CD4-positive, CD25-positive, alpha-beta regulatory T cell (primary cell): Measurements from ENCODE around the gene HNRNPDL. TPM values are rescaled to one million over a fixed set of nuclear protein-coding genes. Genes with fewer than 3 reads are reported as not detected.
"Not testable (repeated sequence)": the region's sequence is repeated elsewhere in the genome, so short reads cannot be mapped to it uniquely, and the experiment has no call there.

ENCODE experiments used
- ATAC-seq, 2 donors: fragments of 150-1000 bp; cut with Tn5 transposase; one replicate each; pipeline ENCODE4 v1.10.0; 2021; ENCODE audit warnings: low read depth in 2 of 2, moderate number of reproducible peaks in 2 of 2, moderate library complexity in 1 of 2
- DNase-seq, 3 donors: peaks; one replicate each; pipeline versions ENCODE4 v3.0.0 to v3.0.0-alpha.2; 2012 to 2022; ENCODE audit warnings: mixed read lengths in 1 of 3
- H3K27ac ChIP-seq: one replicate; pipeline ENCODE4 v1.7.0; 2013; ENCODE audit warnings: mild to moderate bottlenecking, low read length; ENCODE audit not compliant: insufficient read depth, poor library complexity, severe bottlenecking
- H3K27me3 ChIP-seq: one replicate; pipeline ENCODE4 v1.7.0; 2013; ENCODE audit warnings: low read length; ENCODE audit not compliant: control insufficient read depth, insufficient read depth
- H3K36me3 ChIP-seq: one replicate; pipeline ENCODE4 v1.7.0; 2013; ENCODE audit warnings: mild to moderate bottlenecking, low read length, moderate library complexity; ENCODE audit not compliant: control insufficient read depth, insufficient read depth
- H3K4me1 ChIP-seq: 2 replicates; pipeline ENCODE4 v1.7.0; 2013; ENCODE audit warnings: mild to moderate bottlenecking, low read length; ENCODE audit not compliant: insufficient read depth, control insufficient read depth, poor library complexity, severe bottlenecking
- H3K4me3 ChIP-seq: one replicate; pipeline ENCODE4 v1.7.0; 2013; ENCODE audit warnings: low read depth, mild to moderate bottlenecking, low read length, moderate library complexity
- H3K9me3 ChIP-seq, 2 experiments: 1 replicate in 1 of 2; 2 replicates in 1 of 2; pipeline ENCODE4 v1.7.0; 2013; ENCODE audit warnings: low read length in 2 of 2, mild to moderate bottlenecking in 1 of 2, moderate library complexity in 1 of 2; ENCODE audit not compliant: control insufficient read depth in 2 of 2
- H3K27ac Mint-ChIP-seq, 3 donors: one replicate each; pipeline ENCODE4 v1.8.0; 2020 to 2022; ENCODE audit warnings: mild to moderate bottlenecking in 3 of 3, mixed read lengths in 3 of 3, moderate library complexity in 2 of 3
- H3K27me3 Mint-ChIP-seq: one replicate; pipeline ENCODE4 v1.8.0; 2022; ENCODE audit warnings: mild to moderate bottlenecking, mixed read lengths
- H3K36me3 Mint-ChIP-seq: one replicate; pipeline ENCODE4 v1.8.0; 2020; ENCODE audit warnings: mixed read lengths
- H3K4me1 Mint-ChIP-seq, 4 donors: one replicate each; pipeline ENCODE4 v1.8.0; 2020 to 2022; ENCODE audit warnings: mixed read lengths in 4 of 4, mild to moderate bottlenecking in 1 of 4
- H3K4me3 Mint-ChIP-seq, 4 donors: one replicate each; pipeline ENCODE4 v1.8.0; 2020 to 2022; ENCODE audit warnings: mild to moderate bottlenecking in 4 of 4, mixed read lengths in 4 of 4, moderate library complexity in 3 of 4
- H3K9me3 Mint-ChIP-seq, 7 donors: one replicate each; pipeline ENCODE4 v1.8.0; 2020 to 2022; ENCODE audit warnings: mixed read lengths in 7 of 7, mild to moderate bottlenecking in 3 of 7, moderate library complexity in 2 of 7
- polyA plus RNA-seq, 4 donors: library from polyadenylated mRNA; unstranded; fragments of 300-500 nt; fragmentation: Illumina TruSeq; gene quantifications; one replicate each; pipeline ENCODE4 v1.2.3, GENCODE V29; 2021
- total RNA-seq: library from RNA; stranded (reverse); gene quantifications from one replicate; pipeline ENCODE4 v1.2.3, GENCODE V29; 2022

Gene HNRNPDL
- total and polyA plus RNA-seq, 5 donors from 2014 or later: 142 to 337 (median 178) TPM

GRCh38 chr4:82402196-82402775 lies 28.0 kb downstream of the HNRNPDL start:
- no peak overlapping the region for H3K27ac Mint-ChIP-seq
- H3K27me3 Mint-ChIP-seq: peaks cover 36% of the 10 kb centered on the region
- Histone ChIP-seq H3K27me3 (peaks cover 3% of the 10 kb centered on the region), H3K4me1 (no peaks in the 10 kb centered on the region), H3K9me3 (no peaks in the 10 kb centered on the region), H3K36me3 (no peaks in the 10 kb centered on the region), H3K4me3 (no peak overlapping the region), H3K27ac (no peak overlapping the region)
- ATAC-seq (no peak), DNase-seq (no peak)
- no peaks in the 10 kb centered on the region for H3K9me3 Mint-ChIP-seq
- no peaks in the 10 kb centered on the region for H3K36me3 Mint-ChIP-seq
- H3K4me3 Mint-ChIP-seq: no peak overlapping the region
- no peaks in the 10 kb centered on the region for H3K4me1 Mint-ChIP-seq

GRCh38 chr4:82401600-82401999 lies 28.7 kb downstream of the HNRNPDL start:
- Mint-ChIP-seq H3K36me3 (no peaks in the 10 kb centered on the region), H3K27ac (peak overlapping the region in 1 of 3 donors; percentile 84), H3K27me3 (peaks cover 36% of the 10 kb centered on the region), H3K4me3 (no peak overlapping the region), H3K4me1 (no peaks in the 10 kb centered on the region), H3K9me3 (no peaks in the 10 kb centered on the region)
- Histone ChIP-seq H3K4me1 (no peaks in the 10 kb centered on the region), H3K4me3 (no peak overlapping the region), H3K36me3 (no peaks in the 10 kb centered on the region), H3K27me3 (peaks cover 3% of the 10 kb centered on the region), H3K27ac (no peak overlapping the region), H3K9me3 (no peaks in the 10 kb centered on the region)
- DNase-seq (no peak), ATAC-seq (no peak)

GRCh38 chr4:82398263-82398662 lies 32.0 kb downstream of the HNRNPDL start:
- Histone ChIP-seq H3K27me3 (peaks cover 3% of the 10 kb centered on the region), H3K9me3 (no peaks in the 10 kb centered on the region), H3K36me3 (no peaks in the 10 kb centered on the region), H3K27ac (no peak overlapping the region), H3K4me3 (no peak overlapping the region), H3K4me1 (no peaks in the 10 kb centered on the region)
- Mint-ChIP-seq H3K27me3 (peaks cover 36% of the 10 kb centered on the region), H3K9me3 (no peaks in the 10 kb centered on the region), H3K4me3 (no peak overlapping the region), H3K4me1 (no peaks in the 10 kb centered on the region), H3K36me3 (no peaks in the 10 kb centered on the region), H3K27ac (no peak overlapping the region)
- ATAC-seq: no peak
- no peak for DNase-seq

- Histone ChIP-seq H3K4me1 (no peaks in the 10 kb centered on the region), H3K36me3 (no peaks in the 10 kb centered on the region), H3K9me3 (no peaks in the 10 kb centered on the region), H3K27ac (no peak overlapping the region), H3K4me3 (no peak overlapping the region), H3K27me3 (peaks cover 3% of the 10 kb centered on the region)
- H3K27ac Mint-ChIP-seq: no peak overlapping the region
- H3K4me3 Mint-ChIP-seq: no peak overlapping the region
- H3K9me3 Mint-ChIP-seq: no peaks in the 10 kb centered on the region
- no peak for ATAC-seq
- DNase-seq: no peak
- peaks cover 34% of the 10 kb centered on the region for H3K27me3 Mint-ChIP-seq
- no peaks in the 10 kb centered on the region for H3K4me1 Mint-ChIP-seq
- no peaks in the 10 kb centered on the region for H3K36me3 Mint-ChIP-seq
Measured at GRCh38 chr4:82397527-82397926, 32.7 kb downstream of the HNRNPDL start.

GRCh38 chr4:82394896-82395295 lies 35.4 kb downstream of the HNRNPDL start:
- Mint-ChIP-seq H3K9me3 (no peaks in the 10 kb centered on the region), H3K27ac (no peak overlapping the region), H3K27me3 (peaks cover 23% of the 10 kb centered on the region), H3K36me3 (no peaks in the 10 kb centered on the region), H3K4me1 (peaks cover 0 to 2% (median 0%) of the 10 kb centered on the region in 4 donors), H3K4me3 (no peak overlapping the region)
- Histone ChIP-seq H3K4me1 (no peaks in the 10 kb centered on the region), H3K9me3 (no peaks in the 10 kb centered on the region), H3K27me3 (no peaks in the 10 kb centered on the region), H3K27ac (no peak overlapping the region), H3K36me3 (no peaks in the 10 kb centered on the region), H3K4me3 (no peak overlapping the region)
- ATAC-seq (no peak), DNase-seq (no peak)

GRCh38 chr4:82390061-82390460 lies 40.2 kb downstream of the HNRNPDL start:
- H3K4me1 Mint-ChIP-seq, H3K27me3 ChIP-seq, H3K4me3 ChIP-seq, ATAC-seq, H3K27ac Mint-ChIP-seq, H3K36me3 ChIP-seq, H3K4me1 ChIP-seq, H3K4me3 Mint-ChIP-seq, DNase-seq, H3K9me3 Mint-ChIP-seq, H3K27me3 Mint-ChIP-seq, H3K36me3 Mint-ChIP-seq, H3K27ac ChIP-seq, H3K9me3 ChIP-seq: not testable (repeated sequence)

GRCh38 chr4:82388405-82388804 lies 41.9 kb downstream of the HNRNPDL start:
- Histone ChIP-seq H3K27ac (no peak overlapping the region), H3K27me3 (peaks cover 5% of the 10 kb centered on the region), H3K4me3 (no peak overlapping the region), H3K4me1 (no peaks in the 10 kb centered on the region), H3K9me3 (no peaks in the 10 kb centered on the region), H3K36me3 (no peaks in the 10 kb centered on the region)
- Mint-ChIP-seq H3K4me3 (no peak overlapping the region), H3K4me1 (peaks cover 0 to 11% (median under 1%) of the 10 kb centered on the region in 4 donors), H3K27me3 (no peaks in the 10 kb centered on the region), H3K36me3 (peaks cover 6% of the 10 kb centered on the region), H3K27ac (no peak overlapping the region), H3K9me3 (peaks cover 0 to 2% (median 0%) of the 10 kb centered on the region in 7 donors)
- DNase-seq (no peak), ATAC-seq (no peak)

GRCh38 chr4:82386312-82386711 lies 44.0 kb downstream of the HNRNPDL start:
- not testable (repeated sequence) for DNase-seq, H3K9me3 Mint-ChIP-seq

More at GRCh38 chr4:82386312-82386711, 44.0 kb downstream of the HNRNPDL start:
- not testable (repeated sequence) for H3K27ac Mint-ChIP-seq, H3K4me3 Mint-ChIP-seq, H3K36me3 Mint-ChIP-seq, H3K9me3 ChIP-seq, H3K27me3 ChIP-seq, ATAC-seq, H3K27me3 Mint-ChIP-seq, H3K4me3 ChIP-seq, H3K36me3 ChIP-seq, H3K27ac ChIP-seq, H3K4me1 ChIP-seq
- peaks cover 0 to 11% (median 5%) of the 10 kb centered on the region in 4 donors for H3K4me1 Mint-ChIP-seq
